NT2/D1 (cell line): ENCODE results near the gene TBC1D10A.

Experiments used
- YY1 ChIP-seq: IDR thresholded peaks from 2 replicates; pipeline ENCODE4 v1.6.1; 2011; ENCODE audit not compliant: insufficient read length, insufficient read depth
- ZNF274 ChIP-seq: IDR thresholded peaks from 2 replicates; pipeline ENCODE4 v1.6.1; 2011; ENCODE audit warnings: mild to moderate bottlenecking, low read depth, low read length

DNA sequence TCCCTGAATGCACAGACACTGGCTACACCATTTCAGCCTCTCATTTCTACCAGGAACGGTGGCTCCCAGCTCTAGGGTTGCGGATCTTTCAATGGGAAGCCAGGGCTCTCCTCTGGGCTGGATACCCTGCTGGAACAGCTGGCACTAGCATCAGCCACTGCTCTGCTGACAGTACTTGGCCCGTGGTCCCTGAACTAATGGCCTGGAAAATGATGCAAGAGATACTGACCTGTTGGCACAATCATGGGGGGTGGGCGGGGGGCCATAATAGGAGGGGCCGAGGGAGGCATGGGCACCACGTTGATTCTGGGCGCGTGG is 10.7 kb upstream of the TBC1D10A start:
- TF ChIP-seq ZNF274 (no peak), YY1 (no peak)
